NCI-H146 (cell line): ENCODE measurements around the gene PFKM.
"Not testable (repeated sequence)": the region's sequence is repeated elsewhere in the genome, so short reads cannot be mapped to it uniquely, and the experiment has no call there.

Source experiments
- DNase-seq: peaks from one replicate; lab custom pipeline; 2025; lab: John Stamatoyannopoulos, UW

The PFKM gene

GRCh38 chr12:48111312-48111693, 7.9 kb upstream of the PFKM start:
- DNase-seq, result not testable (repeated sequence)

GRCh38 chr12:48115957-48116356, 3.2 kb upstream of the PFKM start:
- DNase-seq, result no peak

DNA sequence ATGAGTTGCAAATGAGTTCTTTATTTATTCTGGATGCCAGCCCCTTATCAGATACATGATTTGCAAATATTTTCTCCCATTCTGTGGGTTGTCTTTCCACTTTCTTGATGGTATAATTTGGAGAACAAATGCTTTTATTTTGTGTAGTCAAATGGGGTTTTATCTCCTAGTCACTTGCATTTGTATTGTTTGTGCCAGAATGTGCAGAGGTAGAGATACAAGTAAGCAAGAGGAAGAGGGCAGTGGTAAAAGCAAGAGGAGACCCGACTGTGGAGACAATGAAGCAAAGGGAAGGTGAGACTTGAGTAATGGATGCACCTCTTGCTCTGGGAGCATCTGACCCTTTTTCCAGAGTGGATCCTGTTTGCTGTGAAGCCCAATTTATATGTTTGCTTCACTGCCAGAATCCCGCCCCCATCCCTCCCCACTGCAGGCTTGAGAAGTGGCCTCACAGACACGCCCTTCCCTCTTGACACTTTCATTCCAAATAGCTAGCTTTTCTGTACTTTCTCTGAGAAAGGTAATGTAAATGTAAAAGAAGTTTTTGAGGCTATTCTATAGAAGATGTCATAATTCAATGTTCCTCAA, 786 bp upstream of the PFKM start:
- DNase-seq, result peak; percentile 12

DNA sequence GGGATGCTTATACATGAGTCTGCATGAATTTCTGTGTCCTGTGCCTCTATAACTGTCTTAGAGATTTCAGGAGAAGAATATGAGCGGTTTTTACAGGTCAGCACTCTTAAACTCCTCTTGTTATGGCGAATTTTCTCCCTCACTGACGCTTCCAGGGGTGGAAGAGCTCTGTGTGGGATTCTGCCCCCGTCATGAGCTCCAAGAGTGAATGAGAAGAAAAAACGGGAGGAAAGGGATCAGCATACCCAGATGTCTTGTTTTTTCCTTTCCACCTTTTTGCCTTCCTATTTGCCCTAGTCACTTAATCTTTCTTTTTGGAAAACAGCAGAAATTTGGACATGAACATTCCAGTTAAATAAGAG, 651 bp downstream of the PFKM start:
- DNase-seq, result no peak

GRCh38 chr12:48121522-48121921, 2.4 kb downstream of the PFKM start:
- peak; percentile 51 for DNase-seq

DNA sequence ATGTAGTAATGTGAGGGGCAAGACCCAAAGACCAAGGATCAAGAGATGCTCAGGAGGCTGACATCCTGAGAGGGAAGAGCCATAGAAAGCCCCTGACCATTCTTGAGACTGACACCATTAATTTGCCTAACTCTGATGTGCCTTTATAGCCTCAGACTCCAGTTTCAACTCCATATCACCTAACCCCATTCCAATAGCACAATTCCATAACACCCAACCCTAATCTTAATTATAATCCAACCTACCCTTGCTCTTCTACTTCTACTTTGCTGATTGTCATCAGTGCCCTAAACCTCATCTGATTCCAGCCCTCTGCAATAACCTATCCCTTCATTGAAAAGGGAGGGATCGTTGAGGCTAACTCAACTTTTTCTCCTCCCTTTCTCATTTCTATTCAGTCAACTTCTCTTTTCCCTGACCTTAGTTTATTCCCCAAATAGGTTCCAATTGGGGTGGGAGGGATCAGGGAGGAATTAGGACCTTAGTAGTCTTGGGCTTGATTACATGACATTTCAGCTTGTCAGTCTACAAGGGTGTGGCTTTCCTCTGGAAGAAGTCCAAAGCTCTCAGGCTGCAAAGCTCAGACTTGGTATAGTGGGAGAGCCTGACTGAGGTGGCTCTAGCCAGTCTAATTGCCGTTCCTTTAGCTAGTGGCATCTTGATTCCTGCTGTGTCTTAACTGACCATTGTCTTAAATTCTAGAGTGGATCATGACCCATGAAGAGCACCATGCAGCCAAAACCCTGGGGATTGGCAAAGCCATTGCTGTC, 3.1 kb downstream of the PFKM start:
- no peak for DNase-seq

GRCh38 chr12:48123169-48123568, 4.0 kb downstream of the PFKM start:
- no peak for DNase-seq

- DNase-seq, result not testable (repeated sequence)
Observed at GRCh38 chr12:48125542-48125941, 6.4 kb downstream of the PFKM start.

GRCh38 chr12:48125985-48126384, 6.8 kb downstream of the PFKM start:
- no peak for DNase-seq

DNA sequence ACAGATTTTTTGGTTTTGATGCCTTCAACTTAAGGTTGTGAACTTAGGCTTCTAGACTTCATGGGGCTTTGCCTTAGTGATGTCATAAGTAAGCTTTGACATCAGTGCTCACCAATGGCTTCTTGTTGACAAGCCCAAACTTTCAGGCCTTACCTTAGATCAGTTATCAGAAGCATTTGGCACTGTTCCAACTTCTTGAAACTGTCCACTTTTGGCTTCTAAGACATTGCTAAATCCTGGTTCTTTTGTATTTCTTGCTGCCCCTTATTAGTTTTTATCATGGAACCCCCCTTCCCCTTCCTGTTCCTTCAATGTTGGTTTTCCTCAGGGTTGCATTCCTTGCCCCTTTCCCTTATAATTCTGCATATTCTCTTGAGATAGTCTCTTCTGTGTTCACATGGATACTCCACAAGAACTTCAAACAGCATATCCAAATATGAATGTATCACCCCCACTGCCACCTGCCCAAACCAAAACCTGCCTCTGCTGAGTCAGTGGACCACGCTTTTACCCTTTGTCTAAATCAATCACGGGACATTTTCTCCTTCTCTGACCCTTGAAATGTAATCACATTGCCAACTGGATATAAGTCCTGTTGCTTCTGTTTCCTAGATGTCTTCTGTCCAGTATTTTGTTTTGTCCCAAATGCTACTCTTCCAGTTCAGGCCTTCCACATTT, 7.9 kb downstream of the PFKM start:
- DNase-seq, result no peak

DNA sequence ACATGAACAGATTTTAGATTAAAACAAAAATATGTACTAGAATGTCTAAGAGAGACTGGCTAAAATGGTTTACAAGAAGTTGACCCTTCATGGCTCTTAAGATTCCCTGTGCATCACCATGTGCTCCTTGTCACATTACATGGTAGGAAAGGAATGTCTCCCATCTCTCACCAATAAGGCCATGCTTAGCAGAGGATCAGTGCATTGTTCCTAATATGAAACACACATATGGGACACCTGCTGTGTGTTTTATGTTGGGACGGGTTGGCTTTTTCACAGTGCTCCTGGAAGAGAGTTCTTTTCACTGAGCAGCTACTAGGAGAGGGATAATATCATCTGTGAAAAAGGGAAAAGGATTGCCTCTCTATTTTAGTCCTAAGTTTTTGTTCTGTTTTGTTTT, 9.6 kb downstream of the PFKM start:
- DNase-seq, result no peak

- no peak for DNase-seq
Observed at GRCh38 chr12:48129376-48129775, 10.2 kb downstream of the PFKM start.

DNA sequence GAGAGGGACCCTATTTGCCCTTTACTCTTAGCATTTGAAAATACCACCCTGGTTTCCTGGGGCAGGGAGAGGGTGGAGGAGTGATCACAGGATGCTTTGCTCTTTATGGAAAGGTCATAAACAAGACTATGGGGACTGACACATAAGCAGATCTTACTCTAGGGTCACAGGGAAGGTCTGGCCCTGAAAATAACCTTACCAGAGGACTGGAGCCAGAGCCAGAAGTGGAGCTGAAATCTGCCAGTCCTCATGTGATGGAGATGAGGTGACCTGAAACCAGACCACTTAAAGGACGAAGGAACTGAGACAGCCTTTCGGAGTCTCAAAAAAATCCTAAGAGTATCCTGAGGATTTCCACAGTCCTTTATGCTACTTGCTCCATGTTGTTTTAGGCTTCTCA, 12.4 kb downstream of the PFKM start:
- no peak for DNase-seq

DNA sequence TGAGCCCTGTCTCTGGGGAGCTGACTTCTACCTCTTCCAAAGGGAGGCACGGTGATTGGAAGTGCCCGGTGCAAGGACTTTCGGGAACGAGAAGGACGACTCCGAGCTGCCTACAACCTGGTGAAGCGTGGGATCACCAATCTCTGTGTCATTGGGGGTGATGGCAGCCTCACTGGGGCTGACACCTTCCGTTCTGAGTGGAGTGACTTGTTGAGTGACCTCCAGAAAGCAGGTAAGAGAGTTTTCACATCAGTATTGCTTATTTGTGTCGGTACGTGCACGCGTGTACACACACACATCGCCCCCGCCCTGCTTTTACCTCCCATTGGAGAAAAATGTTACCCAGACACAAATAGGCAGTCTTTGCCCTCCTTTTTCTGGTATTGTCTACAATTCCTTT, 13.7 kb downstream of the PFKM start:
- no peak for DNase-seq

DNA sequence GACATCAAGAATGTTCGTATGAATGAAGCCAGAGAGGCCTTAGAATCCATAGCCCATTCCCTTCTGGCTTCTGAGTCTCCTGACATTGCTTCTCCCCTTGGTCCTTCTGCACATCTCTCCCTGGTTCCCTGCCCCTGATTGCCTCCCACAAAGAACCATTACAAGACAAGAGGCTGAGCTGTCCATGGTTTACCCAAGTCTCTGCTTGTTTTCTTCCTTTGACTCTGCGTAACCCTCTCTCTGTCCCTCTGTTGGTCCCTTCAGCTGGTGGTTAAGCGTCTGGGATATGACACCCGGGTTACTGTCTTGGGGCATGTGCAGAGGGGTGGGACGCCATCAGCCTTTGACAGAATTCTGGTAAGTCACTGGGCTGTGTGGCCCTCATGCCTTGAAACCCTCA, 15.9 kb downstream of the PFKM start:
- DNase-seq, result no peak

- no peak for DNase-seq
Observed at GRCh38 chr12:48142818-48143674, 23.9 kb downstream of the PFKM start.

DNA sequence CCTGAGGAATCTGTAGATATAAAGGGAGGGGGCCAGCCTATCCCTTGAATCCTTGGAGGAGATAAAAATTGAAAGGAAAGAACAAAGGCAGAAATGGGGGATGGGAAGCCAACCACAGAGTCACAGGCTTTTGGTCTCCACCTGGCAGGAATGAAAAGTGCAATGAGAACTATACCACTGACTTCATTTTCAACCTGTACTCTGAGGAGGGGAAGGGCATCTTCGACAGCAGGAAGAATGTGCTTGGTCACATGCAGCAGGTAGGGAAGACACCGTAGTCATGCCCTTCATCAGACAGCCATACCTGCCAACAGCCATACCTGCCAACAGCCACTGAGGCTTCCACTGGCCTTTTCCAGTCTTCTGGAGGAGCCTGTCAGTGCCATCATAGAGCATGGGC, 24.7 kb downstream of the PFKM start:
- DNase-seq, result no peak

- DNase-seq, result no peak
Observed at GRCh38 chr12:48145981-48146380, 26.8 kb downstream of the PFKM start.

DNA sequence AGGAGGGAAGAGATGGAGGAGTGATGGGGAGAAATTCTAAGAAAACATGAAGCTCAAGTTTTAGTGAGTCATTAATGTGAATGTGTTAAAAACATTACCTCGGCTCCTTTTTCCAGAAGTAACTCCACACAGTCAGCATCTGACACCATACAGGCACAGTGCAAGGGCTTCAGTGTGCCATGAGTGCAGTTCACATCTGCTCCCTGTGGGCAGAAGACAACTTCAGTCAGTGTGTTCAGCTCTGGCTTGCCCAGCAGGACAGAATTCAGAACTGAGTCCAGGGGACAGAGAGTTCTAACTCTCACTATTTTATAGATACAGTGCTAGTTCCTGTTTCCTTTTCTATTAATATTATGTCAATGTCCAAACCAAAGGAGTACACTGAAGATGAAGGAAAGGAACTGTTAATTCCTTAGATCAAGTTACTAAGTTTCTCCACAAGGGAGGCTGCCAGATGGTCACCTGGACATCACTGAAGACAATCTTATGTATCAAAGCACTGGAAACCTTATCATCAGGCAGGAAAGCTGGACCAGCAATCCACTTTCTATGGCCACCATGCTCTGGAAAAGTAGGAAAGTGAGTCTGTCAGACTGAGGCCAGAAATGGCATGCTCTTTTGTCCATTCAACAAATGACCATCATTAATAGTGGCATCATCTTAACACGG, 32.1 kb downstream of the PFKM start:
- DNase-seq, result no peak

- DNase-seq, result not testable (repeated sequence)
Observed at GRCh38 chr12:48155786-48156185, 36.6 kb downstream of the PFKM start.

DNA sequence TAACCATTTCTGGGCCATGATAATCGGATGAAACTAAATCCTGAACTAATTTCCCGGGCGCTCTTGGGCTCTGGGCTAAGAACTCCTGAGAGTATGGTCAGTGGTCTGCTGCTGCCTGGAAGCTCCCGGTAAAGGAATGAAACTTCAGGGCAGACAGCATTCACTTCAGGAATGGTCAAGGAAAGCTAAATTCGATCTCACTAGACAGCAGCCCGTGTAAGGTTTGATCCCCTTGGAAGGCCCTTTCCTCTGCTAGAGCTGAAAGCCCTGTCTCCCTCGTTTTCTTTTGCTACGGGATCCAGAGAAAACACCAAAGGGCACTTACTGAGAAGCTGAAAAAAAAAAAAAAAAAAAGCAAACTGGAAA, 37.5 kb downstream of the PFKM start:
- no peak for DNase-seq
